MG63 (cell line): ENCODE data around the gene AP5B1. TPM values are rescaled to one million over a fixed set of nuclear protein-coding genes. Genes with fewer than 3 reads are reported as not detected.

Source experiments
- DNase-seq: peaks from one replicate; pipeline ENCODE4 v3.0.0-alpha.2; 2020
- H3K27me3 ChIP-seq: fragments of 250-450 bp; sonication (Bioruptor Pico); 2 replicates; pipeline ENCODE4 v1.5.1; 2020; ENCODE audit warnings: mild to moderate bottlenecking, moderate library complexity
- H3K36me3 ChIP-seq: fragments of 250-450 bp; sonication (Bioruptor Pico); 2 replicates; pipeline ENCODE4 v1.5.1; 2020; ENCODE audit warnings: mild to moderate bottlenecking, moderate library complexity
- H3K4me3 ChIP-seq: fragments of 250-450 bp; sonication (Bioruptor Pico); 2 replicates; pipeline ENCODE4 v1.5.1; 2020; ENCODE audit warnings: mild to moderate bottlenecking, moderate library complexity
- H3K9me3 ChIP-seq: fragments of 250-450 bp; sonication (Bioruptor Pico); 2 replicates; pipeline ENCODE4 v1.5.1; 2020; ENCODE audit warnings: mild to moderate bottlenecking, moderate library complexity
- total RNA-seq: library from RNA; depleted of rRNA; stranded (reverse); fragments of >200 nt; shearing (Covaris generic); gene quantifications from 2 replicates; pipeline ENCODE4 v1.2.3, GENCODE V29; 2014; ENCODE audit warnings: low replicate concordance; rRNA removed

Gene AP5B1
- total RNA-seq: 5.8 and 7.6 TPM in 2 replicates

- Histone ChIP-seq H3K9me3 (no peaks in the 10 kb centered on the region), H3K4me3 (peak within 1 kb of the TSS; percentile 77), H3K27me3 (0 out of 2 replicates have a peak, but pooled peaks cover 2% of the 10 kb centered on the region), H3K36me3 (peaks cover 25% of the 10 kb centered on the region)
- DNase-seq: peak; percentile 72
Observed at GRCh38 chr11:65780770-65781151, at the start of gene AP5B1. TSS of gene AP5B1 (minus strand) at chr11:65780976. CDS start at chr11:65780591, 385 bp downstream.

- H3K36me3 ChIP-seq: no peaks in the 10 kb centered on the region
- no peak for DNase-seq
- H3K4me3 ChIP-seq: no peak overlapping the region
- no peaks in the 10 kb centered on the region for H3K9me3 ChIP-seq
- H3K27me3 ChIP-seq: peaks cover 16% of the 10 kb centered on the region
Observed at GRCh38 chr11:65829459-65829858, 48.7 kb upstream of the AP5B1 start.

DNA sequence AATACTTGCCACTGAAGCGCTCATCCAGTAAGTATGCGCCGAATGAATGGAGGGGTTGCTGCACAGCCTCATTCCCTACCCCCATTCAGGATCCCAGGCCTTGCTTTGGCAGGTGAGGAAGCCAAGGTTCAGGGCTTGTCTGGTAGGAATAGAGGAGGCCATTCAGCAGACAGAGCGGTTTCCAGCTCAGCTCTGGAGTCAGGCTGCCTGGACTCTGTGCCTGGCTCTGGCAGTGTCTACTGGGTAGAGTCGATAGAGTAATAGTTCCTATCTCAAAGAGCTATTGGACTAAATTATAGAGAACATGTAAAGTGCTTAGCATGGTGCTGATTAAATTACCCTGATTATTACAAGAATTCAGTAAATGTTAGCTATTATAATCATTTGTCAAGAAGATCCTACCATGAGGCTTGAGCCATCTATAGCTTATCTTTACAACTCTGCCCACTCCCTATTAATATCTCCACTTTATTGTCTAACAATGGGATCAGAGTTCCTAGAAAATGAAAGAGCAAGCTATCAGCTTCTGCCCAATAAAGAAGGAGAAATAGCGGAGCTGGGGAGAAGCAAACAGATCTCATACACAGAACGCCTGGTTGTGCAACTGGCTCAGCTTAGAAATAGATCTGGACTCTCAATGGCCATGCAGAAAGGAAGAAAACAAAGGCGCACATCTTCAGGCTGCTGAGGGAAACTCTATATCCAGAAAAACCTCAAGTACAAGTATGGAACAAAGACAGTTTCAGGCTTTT lies 46.4 kb upstream of the AP5B1 start:
- Histone ChIP-seq H3K27me3 (peaks cover 4% of the 10 kb centered on the region; the same call in 1 of the 2 replicates), H3K4me3 (no peak overlapping the region), H3K9me3 (no peaks in the 10 kb centered on the region)

GRCh38 chr11:65822776-65823528 lies 42.2 kb upstream of the AP5B1 start:
- Histone ChIP-seq H3K27me3 (no peaks in the 10 kb centered on the region), H3K36me3 (no peaks in the 10 kb centered on the region), H3K4me3 (no peak overlapping the region), H3K9me3 (no peaks in the 10 kb centered on the region)
- no peak for DNase-seq

More for the DNA sequence above, 46.4 kb upstream of the AP5B1 start:
- H3K36me3 ChIP-seq: no peaks in the 10 kb centered on the region
- no peak for DNase-seq

GRCh38 chr11:65821107-65821506 lies 40.3 kb upstream of the AP5B1 start:
- Histone ChIP-seq H3K4me3 (no peak overlapping the region), H3K27me3 (no peaks in the 10 kb centered on the region), H3K9me3 (no peaks in the 10 kb centered on the region), H3K36me3 (no peaks in the 10 kb centered on the region)
- no peak for DNase-seq

- DNase-seq: peak; percentile 81
Observed at GRCh38 chr11:65817835-65818680, 37.3 kb upstream of the AP5B1 start.

DNA sequence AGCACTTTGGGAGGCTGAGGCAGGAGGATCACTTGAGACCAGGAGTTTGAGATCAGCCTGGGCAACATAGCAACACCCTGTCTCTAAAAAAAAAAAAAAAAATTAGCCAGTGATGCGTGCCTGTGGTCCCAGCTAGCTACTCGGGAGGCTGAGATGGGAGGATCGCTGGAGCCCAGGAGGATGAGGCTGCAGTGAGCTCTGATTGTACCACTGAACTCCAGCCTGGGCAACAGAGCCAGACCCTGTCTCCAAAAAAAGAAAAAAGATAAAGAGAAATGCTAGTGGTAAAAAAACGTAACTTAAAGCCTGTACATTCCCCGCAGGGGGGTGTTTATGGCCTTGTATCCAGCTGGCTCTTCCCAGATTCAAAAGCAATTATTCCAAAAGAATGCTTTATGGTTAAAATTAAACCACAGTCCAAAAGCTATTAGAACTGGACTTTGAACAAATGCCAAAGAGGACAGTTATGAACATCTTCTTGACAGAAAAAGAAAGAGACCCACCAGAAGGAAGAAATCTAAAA lies 36.6 kb upstream of the AP5B1 start:
- no peaks in the 10 kb centered on the region for H3K36me3 ChIP-seq
- no peak for DNase-seq
- H3K9me3 ChIP-seq: no peaks in the 10 kb centered on the region
- no peaks in the 10 kb centered on the region for H3K27me3 ChIP-seq
- H3K4me3 ChIP-seq: peak overlapping the region; percentile 50

More at GRCh38 chr11:65817835-65818680, 37.3 kb upstream of the AP5B1 start:
- H3K9me3 ChIP-seq: no peaks in the 10 kb centered on the region
- no peaks in the 10 kb centered on the region for H3K36me3 ChIP-seq
- H3K4me3 ChIP-seq: peak overlapping the region; percentile 50
- no peaks in the 10 kb centered on the region for H3K27me3 ChIP-seq

DNA sequence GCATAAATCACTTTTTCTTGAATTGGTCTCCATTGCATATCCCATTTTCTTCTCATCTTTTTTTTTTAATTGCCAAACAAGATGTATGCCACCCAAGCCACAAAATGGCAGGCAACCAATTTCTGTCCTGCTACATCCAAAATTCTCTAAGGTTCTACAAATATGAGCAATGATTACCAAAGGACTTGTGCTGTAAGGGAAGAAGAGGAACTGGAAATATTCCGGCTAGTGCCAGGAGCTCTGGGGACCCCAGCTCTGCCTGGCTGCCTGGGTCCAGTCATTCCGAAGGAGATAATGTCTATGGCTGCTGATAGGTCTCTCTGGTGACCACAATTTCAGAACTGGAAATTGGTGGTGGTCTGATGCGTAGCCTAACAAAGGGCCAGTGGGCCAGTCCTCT lies 35.9 kb upstream of the AP5B1 start:
- Histone ChIP-seq H3K36me3 (no peaks in the 10 kb centered on the region), H3K4me3 (no peak overlapping the region), H3K9me3 (no peaks in the 10 kb centered on the region), H3K27me3 (no peaks in the 10 kb centered on the region)
- DNase-seq: no peak

GRCh38 chr11:65814986-65815565 lies 34.3 kb upstream of the AP5B1 start:
- no peak for DNase-seq
- Histone ChIP-seq H3K4me3 (no peak overlapping the region), H3K36me3 (no peaks in the 10 kb centered on the region), H3K9me3 (no peaks in the 10 kb centered on the region), H3K27me3 (no peaks in the 10 kb centered on the region)

- Histone ChIP-seq H3K27me3 (peaks cover 3% of the 10 kb centered on the region; the same call in 1 of the 2 replicates), H3K9me3 (no peaks in the 10 kb centered on the region), H3K4me3 (no peak overlapping the region), H3K36me3 (no peaks in the 10 kb centered on the region)
- no peak for DNase-seq
Observed at GRCh38 chr11:65814131-65814985, 33.6 kb upstream of the AP5B1 start.

DNA sequence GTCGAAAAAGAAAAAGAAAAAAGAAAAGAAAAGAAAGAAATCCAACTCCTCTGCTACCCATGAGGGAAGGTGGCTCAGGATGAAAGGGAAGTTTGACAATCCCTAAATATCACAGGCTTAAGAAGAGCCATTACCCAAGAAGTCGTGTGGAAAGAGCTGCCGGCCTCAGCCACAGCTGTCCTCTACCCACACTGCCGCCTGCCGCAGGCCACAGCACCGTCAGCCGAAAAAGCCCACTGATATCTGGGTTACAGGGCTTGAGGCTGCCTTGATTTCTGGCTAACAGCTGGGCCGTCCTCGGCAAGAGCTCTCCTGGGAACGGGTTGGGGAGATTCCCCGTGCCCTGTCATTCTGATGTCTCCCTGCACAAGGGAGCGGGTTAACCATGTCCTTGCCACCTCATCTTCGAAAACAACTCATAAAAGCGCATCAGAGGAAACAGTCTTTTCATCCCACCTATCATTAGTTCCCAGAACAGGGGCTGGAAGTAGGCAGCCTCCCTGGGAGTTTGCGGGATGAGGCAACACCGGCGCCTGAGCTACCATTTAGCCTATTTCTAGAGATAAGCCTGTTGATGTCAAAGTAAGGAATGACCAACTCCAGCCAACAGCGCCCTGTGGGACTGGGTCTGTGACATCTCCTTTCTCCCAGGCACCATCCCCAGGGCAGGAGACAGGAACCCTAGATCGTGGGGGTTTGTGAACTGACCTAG lies 31.1 kb upstream of the AP5B1 start:
- Histone ChIP-seq H3K4me3 (no peak overlapping the region), H3K9me3 (no peaks in the 10 kb centered on the region), H3K27me3 (peaks cover 3% of the 10 kb centered on the region; the same call in 1 of the 2 replicates), H3K36me3 (no peaks in the 10 kb centered on the region)
- DNase-seq: no peak

DNA sequence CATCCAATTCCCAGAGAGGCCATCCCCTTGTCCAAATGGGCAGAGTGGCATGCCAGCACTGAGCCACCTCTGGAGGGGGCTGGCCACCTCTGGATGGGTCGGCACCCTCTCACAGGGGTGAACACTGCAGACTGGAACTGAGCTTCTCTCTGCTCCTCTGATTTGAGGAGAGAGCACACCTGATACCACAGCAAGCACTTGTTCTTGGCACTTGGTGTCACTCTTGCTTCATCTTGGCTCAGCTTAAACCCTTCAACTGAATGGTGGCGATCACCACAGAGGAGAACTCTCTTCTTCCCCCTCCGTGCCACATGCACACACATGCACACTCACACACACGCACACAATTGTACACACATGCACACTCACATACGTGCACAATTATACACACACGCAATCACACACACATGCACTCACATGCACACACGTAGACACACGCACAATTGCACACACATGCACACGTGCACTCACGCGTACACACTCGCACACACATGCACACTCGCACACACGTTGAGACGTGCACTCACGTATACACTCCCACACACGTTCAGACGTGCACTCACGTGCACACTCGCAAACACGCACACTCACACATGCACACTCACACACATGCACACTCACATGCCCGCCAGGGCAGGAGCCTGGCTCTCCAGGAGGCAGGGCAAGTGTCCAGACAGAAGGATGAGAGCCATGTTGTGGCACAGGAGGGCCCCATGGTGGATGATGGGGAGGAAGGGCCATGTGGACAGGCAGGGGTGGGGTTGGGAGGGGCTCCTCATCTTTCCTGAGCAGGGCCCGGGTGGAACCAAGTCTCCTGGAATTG lies 29.5 kb upstream of the AP5B1 start:
- H3K36me3 ChIP-seq: no peaks in the 10 kb centered on the region
- H3K4me3 ChIP-seq: no peak overlapping the region
- DNase-seq: no peak
- H3K27me3 ChIP-seq: peaks cover 3% of the 10 kb centered on the region; the same call in 1 of the 2 replicates
- H3K9me3 ChIP-seq: no peaks in the 10 kb centered on the region

- Histone ChIP-seq H3K27me3 (peaks cover 3% of the 10 kb centered on the region; the same call in 1 of the 2 replicates), H3K9me3 (no peaks in the 10 kb centered on the region)
- DNase-seq: no peak
Observed at GRCh38 chr11:65809496-65809895, 28.7 kb upstream of the AP5B1 start.

GRCh38 chr11:65808744-65809341 lies 28.1 kb upstream of the AP5B1 start:
- H3K4me3 ChIP-seq: no peak overlapping the region

More at GRCh38 chr11:65809496-65809895, 28.7 kb upstream of the AP5B1 start:
- no peak overlapping the region for H3K4me3 ChIP-seq
- no peaks in the 10 kb centered on the region for H3K36me3 ChIP-seq

More at GRCh38 chr11:65808744-65809341, 28.1 kb upstream of the AP5B1 start:
- DNase-seq: no peak
- Histone ChIP-seq H3K9me3 (no peaks in the 10 kb centered on the region), H3K27me3 (peaks cover 6% of the 10 kb centered on the region; the same call in 1 of the 2 replicates), H3K36me3 (no peaks in the 10 kb centered on the region)
